K562 (cell line): Measurements from ENCODE around the gene NUP62. TPM values are rescaled to one million over a fixed set of nuclear protein-coding genes. Genes with fewer than 3 reads are reported as not detected.

Source experiments
- AFF4 ChIP-seq: sonication (generic); formaldehyde crosslinking; IDR thresholded peaks from 2 replicates; pipeline ENCODE4 v1.8.0; 2023; ENCODE audit warnings: mild to moderate bottlenecking, missing genetic modification reagents
- ATF2 ChIP-seq: sonication (generic); formaldehyde crosslinking; IDR thresholded peaks from 2 replicates; pipeline ENCODE4 v1.8.1; 2022; ENCODE audit warnings: missing genetic modification reagents
- BMI1 ChIP-seq: fragments of 150-350 bp; IDR thresholded peaks from 2 replicates; pipeline ENCODE4 v1.6.1; 2014; ENCODE audit warnings: low read length
- CBFA2T2 ChIP-seq: fragments of 450-650 bp; conservative IDR thresholded peaks from 2 replicates; pipeline ENCODE4 v1.6.1; 2017; ENCODE audit warnings: mild to moderate bottlenecking
- CBFB ChIP-seq: sonication (generic); formaldehyde crosslinking; IDR thresholded peaks from 2 replicates; pipeline ENCODE4 v1.4.0; 2020; ENCODE audit warnings: mild to moderate bottlenecking, missing genetic modification reagents
- CBX1 ChIP-seq: sonication (generic); IDR thresholded peaks from 2 replicates; pipeline ENCODE4 v1.6.1; 2016; ENCODE audit warnings: antibody characterized with exemption, low read depth, mild to moderate bottlenecking
- COPS2 ChIP-seq: fragments of 450-650 bp; conservative IDR thresholded peaks from 2 replicates; pipeline ENCODE4 v1.6.1; 2016; ENCODE audit warnings: mild to moderate bottlenecking, moderate library complexity
- E2F6 ChIP-seq, 2 experiments: IDR thresholded peaks; 2 replicates each; pipeline ENCODE4 v1.6.1; 2011; ENCODE audit warnings: borderline replicate concordance in 1 of 2, control low read depth in 1 of 2, low read depth in 1 of 2, low read length in 1 of 2, mild to moderate bottlenecking in 1 of 2, mixed read lengths in 1 of 2, moderate library complexity in 1 of 2; ENCODE audit not compliant: insufficient read depth in 1 of 2, insufficient read length in 1 of 2, poor library complexity in 1 of 2, severe bottlenecking in 1 of 2; ENCODE audit errors: extremely low read depth in 1 of 2
- ETV6 ChIP-seq, 3 experiments: fragments of 150-350 bp in 1 of 3; sonication (generic) in 1 of 3; formaldehyde crosslinking in 1 of 3; IDR thresholded peaks; 2 replicates each; pipeline versions ENCODE4 v1.6.1 to v1.8.0; 2014 to 2022; ENCODE audit warnings: borderline replicate concordance in 2 of 3, low read depth in 2 of 3, antibody characterized with exemption in 1 of 3, low read length in 1 of 3, mild to moderate bottlenecking in 1 of 3, missing genetic modification reagents in 1 of 3
- FOXJ3 ChIP-seq: sonication (generic); formaldehyde crosslinking; IDR thresholded peaks from 2 replicates; pipeline ENCODE4 v1.4.0; 2020; ENCODE audit warnings: mild to moderate bottlenecking, missing genetic modification reagents
- HLTF ChIP-seq: fragments of 450-650 bp; IDR thresholded peaks from 2 replicates; pipeline ENCODE4 v1.6.1; 2016
- LEF1 ChIP-seq: fragments of 450-650 bp; IDR thresholded peaks from 2 replicates; pipeline ENCODE4 v1.6.1; 2016; ENCODE audit warnings: mild to moderate bottlenecking
- NELFE ChIP-seq: IDR thresholded peaks from 2 replicates; pipeline ENCODE4 v1.6.1; 2011; ENCODE audit warnings: mild to moderate bottlenecking; ENCODE audit not compliant: insufficient read depth, insufficient read length
- NFE2L1 ChIP-seq: fragments of 450-650 bp; IDR thresholded peaks from 2 replicates; pipeline ENCODE4 v1.6.1; 2016; ENCODE audit warnings: missing genetic modification characterization, low read depth, mild to moderate bottlenecking, missing compliant biosample characterization, moderate library complexity, borderline replicate concordance
- POLR2A ChIP-seq: fragments of 450-650 bp; conservative IDR thresholded peaks from 2 replicates; pipeline ENCODE4 v1.6.1; 2016
- SAP30 ChIP-seq: fragments of 200-600 bp; sonication (generic); IDR thresholded peaks from 2 replicates; pipeline ENCODE4 v1.6.1; 2012; ENCODE audit warnings: borderline replicate concordance, low read depth, mild to moderate bottlenecking, moderate library complexity, low read length, control low read depth, inconsistent platforms; ENCODE audit not compliant: insufficient read depth, poor library complexity, severe bottlenecking
- U2AF1 ChIP-seq: fragments of 200-400 bp; formaldehyde crosslinking; optimal IDR thresholded peaks from 2 replicates; pipeline ENCODE3; 2017; ENCODE audit warnings: mild to moderate bottlenecking, low read depth, low read length, moderate library complexity
- XRCC5 ChIP-seq: fragments of 200-400 bp; formaldehyde crosslinking; IDR thresholded peaks from 2 replicates; pipeline ENCODE4 v1.6.1; 2017; ENCODE audit warnings: low read depth, mild to moderate bottlenecking, low read length
- ZBTB34 ChIP-seq: fragments of 250-450 bp; sonication (Bioruptor Pico); IDR thresholded peaks from 2 replicates; pipeline ENCODE4 v1.8.0; 2021; ENCODE audit warnings: mild to moderate bottlenecking, moderate library complexity
- ZNF146 ChIP-seq: IDR thresholded peaks from one replicate; pipeline ENCODE4 v1.6.1; 2018; ENCODE audit warnings: missing compliant biosample characterization; ENCODE audit not compliant: unreplicated experiment
- polyA plus RNA-seq, 8 experiments: library from polyadenylated mRNA; depleted of rRNA in 4 of 8; stranded (reverse) in 5 of 8; unstranded in 3 of 8; fragments of >200 nt; fragmentation: Nextera tagmentation in 2 of 8; fragmentation: Illumina TruSeq in 1 of 8; extraction: Ambion mirVana in 2 of 8; extraction: Trizol in 1 of 8; gene quantifications; 2 replicates each; pipeline versions ENCODE4 v1.2.1 to v1.2.3, GENCODE V29; 2011 to 2014; ENCODE audit warnings: inconsistent platforms in 1 of 8, missing spikeins in 1 of 8
- total RNA-seq, 7 experiments: library from RNA; depleted of rRNA in 6 of 7; stranded (reverse); fragments of >200 nt in 6 of 7; fragmentation: Illumina TruSeq in 2 of 7; extraction: Trizol in 2 of 7; gene quantifications; 2 replicates each; pipeline versions ENCODE4 v1.2.1 to v1.2.3, GENCODE V29; 2011 to 2021; ENCODE audit warnings: low replicate concordance in 1 of 7

The NUP62 gene
- total and polyA plus RNA-seq, 9 of the 15 experiments (the other 6 are each of a cell fraction or from before 2014, with no cell fraction given), result 16.9 to 109 (median 66.0) TPM

GRCh38 chr19:49929121-49929610 lies at the start of gene NUP62, which contains the start of gene ATF5 (continued):
- peak; percentile 99 for TF ChIP-seq AFF4 (CRISPR knock-in tag)
- peak; percentile 2 for TF ChIP-seq SAP30
- TF ChIP-seq COPS2, result no peak
- TF ChIP-seq CBX1, result peak; percentile 91
- 0 out of 2 replicates have a peak, but pooled peaks have one; percentile 37 for TF ChIP-seq CBFB (CRISPR knock-in tag)
- TF ChIP-seq ATF2 (CRISPR knock-in tag), result no peak; the same call in 1 of the 2 replicates
- TF ChIP-seq E2F6 (IDR thresholded peaks at IDR 0.05; ENCODE audit: borderline replicate concordance in 1 of 2, extremely low read depth in 1 of 2, insufficient read depth in 1 of 2, insufficient read length in 1 of 2, low read depth in 1 of 2, low read length in 1 of 2, poor library complexity in 1 of 2, severe bottlenecking in 1 of 2), result peak; percentile 98 to 99
- TF ChIP-seq ZNF146 (CRISPR knock-in tag), result no peak
- no peak for TF ChIP-seq NELFE
- no peak for TF ChIP-seq BMI1
- no peak for TF ChIP-seq ETV6 (IDR thresholded peaks at IDR 0.05; ENCODE audit: borderline replicate concordance in 1 of 2, low read depth in 2 of 2, low read length in 1 of 2)
- no peak for TF ChIP-seq ETV6 (CRISPR knock-in tag; IDR thresholded peaks at IDR 0.05; ENCODE audit: borderline replicate concordance)
- TF ChIP-seq LEF1, result no peak
- TF ChIP-seq ZBTB34, result no peak
- peak; percentile 77 for TF ChIP-seq U2AF1
- no peak for TF ChIP-seq FOXJ3 (CRISPR knock-in tag)
- TF ChIP-seq HLTF, result peak; percentile 91
- TF ChIP-seq POLR2A, result peak; percentile 97
- TF ChIP-seq XRCC5, result peak; percentile 71; the same call in 1 of the 2 replicates
- no peak for TF ChIP-seq NFE2L1 (tag)
- no peak for TF ChIP-seq CBFA2T2
